GM19035 (cell line): ENCODE measurements around the gene NUCB2.

Source experiments
- ATAC-seq: cut with Tn5 transposase; IDR thresholded peaks from one replicate; pipeline ENCODE4 v1.9.1; 2021; ENCODE audit not compliant: unreplicated experiment

Gene NUCB2

DNA sequence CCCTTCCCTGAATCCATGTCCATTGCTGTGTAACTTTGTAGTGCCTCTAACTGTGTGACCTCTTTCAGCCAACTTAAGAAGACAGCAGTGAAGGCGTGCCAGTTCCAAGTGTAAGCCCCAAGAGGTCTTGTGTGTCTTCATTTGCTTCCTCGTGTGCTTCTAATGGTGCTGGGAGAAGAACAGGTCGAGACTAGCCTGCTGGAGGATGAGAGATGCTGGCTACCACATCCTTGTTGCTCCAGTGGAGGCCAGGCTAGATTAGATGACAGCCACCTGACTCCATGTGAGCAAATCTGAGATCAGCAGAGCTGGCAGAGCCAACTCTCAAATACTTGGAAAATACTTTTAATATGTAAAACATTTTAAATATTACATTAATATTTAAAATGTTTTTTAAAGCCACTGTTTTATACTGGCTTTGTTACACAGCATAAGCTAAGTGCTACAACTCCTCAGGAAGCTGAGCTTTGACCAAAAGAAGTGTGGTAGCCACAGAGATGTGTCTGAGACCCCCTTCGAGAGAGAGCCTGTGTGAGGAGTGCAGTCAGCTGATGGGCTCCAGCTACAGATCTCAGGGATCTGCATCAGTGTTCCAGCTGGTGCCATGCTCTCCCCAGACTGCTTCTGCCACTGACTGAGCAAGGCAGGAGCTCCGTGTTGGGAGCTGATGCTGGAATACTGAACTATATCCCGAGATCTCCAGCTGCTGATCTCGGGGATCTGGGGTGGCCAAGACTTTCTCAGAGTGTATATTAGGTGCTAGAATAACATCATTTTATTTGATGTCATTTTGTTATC lies 103.0 kb downstream of the NUCB2 start:
- ATAC-seq, result no peak

DNA sequence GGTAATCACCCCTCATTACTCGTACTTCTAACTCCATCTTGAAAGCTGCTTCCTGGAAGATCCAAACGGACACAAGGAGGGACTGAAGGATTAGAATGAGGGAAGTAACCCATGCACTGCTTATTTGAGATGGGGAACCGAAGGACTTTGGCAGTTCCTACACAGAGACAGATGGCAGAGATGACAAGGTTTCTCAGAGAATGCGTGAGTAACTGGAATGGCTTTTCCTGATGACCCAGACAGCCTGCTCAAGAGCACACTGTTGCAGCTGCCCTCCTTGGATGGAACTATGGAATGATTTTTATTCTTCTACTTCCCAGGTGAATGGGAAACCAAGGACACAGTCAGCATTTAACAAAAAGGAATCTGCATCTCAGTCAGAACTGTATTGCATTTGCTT lies 104.6 kb downstream of the NUCB2 start:
- ATAC-seq, result no peak
